HG02840 (cell line): ENCODE data around the gene PDE4B.
"Not testable (repeated sequence)": the region's sequence is repeated elsewhere in the genome, so short reads cannot be mapped to it uniquely, and the experiment has no call there.

Source experiments
- ATAC-seq: cut with Tn5 transposase; IDR thresholded peaks from one replicate; pipeline ENCODE4 v1.9.1; 2021; ENCODE audit warnings: mild to moderate bottlenecking, moderate library complexity, moderate number of reproducible peaks; ENCODE audit not compliant: unreplicated experiment, low FRiP score

PDE4B gene

DNA sequence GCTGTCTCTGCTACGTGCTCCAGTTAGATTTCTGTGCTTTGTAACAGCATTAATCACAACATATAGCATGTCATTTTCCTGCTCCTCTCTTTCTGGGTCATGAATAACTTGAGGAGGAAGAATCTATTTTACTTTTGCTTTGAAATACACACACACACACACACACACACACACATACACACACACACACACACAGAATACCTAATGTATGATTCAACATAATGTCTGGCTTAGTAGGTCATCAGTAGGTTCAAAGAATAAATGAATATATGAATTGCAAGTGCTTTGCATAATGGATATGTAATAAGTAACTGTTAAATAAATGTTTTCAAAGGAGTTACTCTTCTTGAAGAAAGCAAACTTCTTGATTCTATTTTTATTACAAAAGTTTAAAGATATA lies 249.0 kb downstream of the PDE4B start:
- ATAC-seq = no peak

DNA sequence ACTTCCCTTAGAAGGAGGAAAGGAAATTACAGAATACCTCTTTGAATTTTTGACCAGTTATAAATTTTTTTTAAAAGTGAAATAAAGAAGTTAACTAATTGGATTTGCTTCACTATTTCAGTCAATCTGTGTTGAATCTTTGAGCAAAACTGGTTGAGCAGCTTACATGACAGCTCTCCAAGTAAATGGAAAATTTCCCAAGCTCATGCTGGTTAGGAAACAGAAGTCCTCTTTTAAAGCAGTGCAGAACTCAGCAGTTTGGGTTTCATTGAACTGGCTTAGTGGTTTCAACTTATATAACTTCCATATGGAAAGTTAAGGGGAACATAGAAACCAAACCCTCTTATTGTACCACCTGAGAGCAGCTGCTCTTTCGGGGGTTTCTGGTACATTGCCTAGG lies 250.5 kb downstream of the PDE4B start:
- ATAC-seq = no peak

DNA sequence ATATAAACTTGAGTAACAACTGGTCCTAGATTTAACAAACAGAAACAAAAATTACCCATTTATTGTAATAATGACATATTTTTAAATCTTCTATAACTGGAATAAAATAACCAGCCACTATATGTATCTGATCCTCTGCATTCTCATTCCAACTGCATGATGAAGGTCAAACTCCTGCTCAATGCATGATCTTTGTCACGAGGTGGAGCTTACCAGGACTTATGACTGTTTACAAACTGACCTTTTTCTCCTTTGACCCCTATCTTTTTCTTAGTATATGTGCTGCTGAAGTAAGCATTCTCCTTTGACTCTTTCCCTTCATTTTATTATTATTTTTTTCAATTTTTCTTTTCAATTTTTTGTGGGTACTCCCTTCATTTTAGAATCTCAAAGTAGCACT lies 252.2 kb downstream of the PDE4B start:
- no peak for ATAC-seq

DNA sequence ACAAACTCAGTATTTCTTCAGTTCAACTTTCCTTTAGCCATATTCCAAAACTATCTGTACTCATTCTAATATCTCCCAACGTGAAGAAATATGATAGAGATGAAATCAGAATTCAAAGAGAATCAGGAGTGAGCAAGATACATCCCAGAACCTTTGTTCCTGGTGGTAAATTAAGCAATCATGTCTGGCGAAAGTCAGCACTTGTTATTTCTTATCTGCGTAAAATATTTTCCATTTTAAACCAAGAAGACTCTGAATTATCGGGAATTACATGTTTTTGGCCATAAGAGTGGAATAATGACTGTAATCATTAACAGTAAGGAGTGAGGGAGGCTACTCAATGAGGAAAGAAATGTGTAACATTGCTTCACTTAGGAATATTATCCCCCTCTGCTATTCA lies 253.7 kb downstream of the PDE4B start:
- ATAC-seq = no peak

DNA sequence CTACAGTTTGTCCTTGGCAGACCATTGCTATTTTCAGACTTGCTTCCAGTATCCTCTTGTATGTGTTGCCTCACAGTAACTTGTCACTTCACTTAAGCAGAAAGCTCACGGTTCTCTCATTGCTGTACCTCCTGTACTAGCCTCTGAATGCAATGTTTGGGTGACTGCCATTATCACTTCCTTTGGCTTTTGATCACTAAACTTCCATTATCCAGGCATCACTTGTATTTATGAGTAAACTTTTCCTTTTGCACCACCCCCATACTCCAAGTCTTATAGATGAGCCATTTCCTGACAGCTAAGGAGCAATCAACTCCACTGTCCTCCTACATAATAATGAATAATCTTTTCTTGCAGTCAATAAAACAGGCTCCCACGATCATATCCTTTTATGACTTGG lies 255.3 kb downstream of the PDE4B start:
- ATAC-seq = no peak

DNA sequence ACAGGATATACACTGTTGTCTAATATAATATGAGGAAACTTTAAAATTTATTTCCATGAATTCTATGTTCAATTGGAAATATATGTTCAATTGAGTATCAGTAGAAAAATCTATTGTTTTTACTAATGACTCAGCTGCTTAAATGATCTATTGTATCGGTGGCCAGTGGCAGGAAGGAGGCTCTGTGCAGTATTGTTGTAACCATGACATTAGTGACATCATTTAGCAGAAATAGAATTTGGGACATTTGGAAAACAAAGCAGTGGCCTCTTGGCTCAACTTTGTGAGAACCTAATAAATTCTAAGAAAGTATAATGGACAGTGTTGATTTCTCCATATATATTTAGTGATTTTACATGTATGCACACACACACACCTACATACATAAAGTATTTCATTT lies 257.4 kb downstream of the PDE4B start:
- ATAC-seq = no peak

DNA sequence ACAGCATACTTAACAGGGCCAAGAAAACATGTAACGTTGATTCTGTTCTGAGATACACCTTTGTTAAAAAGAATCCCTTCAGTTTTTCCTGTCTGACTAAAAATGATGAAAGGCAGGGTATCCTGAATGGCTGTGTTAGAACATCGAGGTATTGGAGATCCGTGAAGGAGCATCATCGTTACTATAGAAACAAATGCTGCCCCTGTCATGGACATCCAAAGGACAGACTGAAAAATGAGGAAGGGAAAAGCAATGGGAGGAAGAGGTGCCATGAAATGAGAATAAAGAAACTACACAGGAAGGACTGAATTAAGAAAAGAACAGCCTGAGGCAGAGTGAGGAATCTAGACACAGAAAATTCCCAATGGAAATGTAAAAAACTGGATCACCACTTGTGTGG lies 257.9 kb downstream of the PDE4B start:
- ATAC-seq = no peak

DNA sequence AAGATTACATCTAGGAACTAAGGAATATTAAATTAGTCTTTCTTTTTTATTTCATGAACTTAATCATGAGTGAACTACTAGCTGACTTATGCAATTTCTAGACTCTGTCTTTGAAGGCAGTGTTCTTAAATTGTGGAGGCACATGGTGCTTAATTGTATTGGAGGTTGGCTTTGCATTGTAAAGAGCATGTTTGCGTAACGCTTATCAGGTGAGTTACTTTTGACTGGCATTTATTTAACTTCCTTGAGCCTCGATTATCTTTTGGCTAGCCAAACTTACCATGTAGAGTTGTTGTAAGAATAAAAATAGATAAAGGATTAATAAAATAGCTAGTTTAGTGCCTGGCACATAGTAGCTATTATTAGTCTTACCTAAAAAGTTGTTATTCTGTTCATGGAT lies 262.4 kb downstream of the PDE4B start:
- ATAC-seq = no peak

DNA sequence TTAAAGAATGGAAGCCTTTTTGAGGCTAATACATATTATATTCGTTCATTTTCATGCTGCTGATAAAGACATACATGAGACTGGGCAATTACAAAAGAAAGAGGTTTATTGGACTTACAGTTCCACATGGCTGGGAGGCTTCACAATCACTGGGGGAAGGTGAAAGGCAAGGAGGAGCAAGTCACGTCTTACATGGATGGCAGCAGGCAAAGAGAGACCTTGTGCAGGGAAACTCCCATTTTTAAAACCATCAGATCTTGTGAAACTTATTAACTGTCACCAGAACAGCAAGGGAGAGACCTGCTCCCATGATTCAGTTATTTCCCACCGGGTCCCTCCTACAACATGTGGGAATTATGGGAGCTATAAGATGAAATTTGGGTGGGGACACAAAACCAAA lies 264.8 kb downstream of the PDE4B start:
- not testable (repeated sequence) for ATAC-seq

DNA sequence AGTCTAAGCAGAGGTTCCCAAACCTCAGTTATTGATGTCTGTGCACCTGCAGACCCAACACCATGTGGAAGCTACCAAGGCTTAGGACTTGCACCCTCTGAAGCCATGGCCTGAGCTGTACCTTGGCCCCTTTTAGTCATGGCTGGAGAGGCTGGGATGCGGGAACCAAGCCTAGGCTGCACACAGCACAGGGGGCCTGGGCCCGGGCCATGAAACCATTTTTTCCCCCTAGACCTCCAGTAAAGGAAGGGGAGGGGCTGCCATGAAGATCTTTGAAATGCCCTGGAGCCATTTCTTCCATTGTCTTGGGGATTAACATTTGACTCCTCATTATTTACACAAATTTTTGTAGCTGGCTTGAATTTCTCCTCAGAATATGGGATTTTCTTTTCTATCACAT lies 265.9 kb downstream of the PDE4B start:
- ATAC-seq = no peak

DNA sequence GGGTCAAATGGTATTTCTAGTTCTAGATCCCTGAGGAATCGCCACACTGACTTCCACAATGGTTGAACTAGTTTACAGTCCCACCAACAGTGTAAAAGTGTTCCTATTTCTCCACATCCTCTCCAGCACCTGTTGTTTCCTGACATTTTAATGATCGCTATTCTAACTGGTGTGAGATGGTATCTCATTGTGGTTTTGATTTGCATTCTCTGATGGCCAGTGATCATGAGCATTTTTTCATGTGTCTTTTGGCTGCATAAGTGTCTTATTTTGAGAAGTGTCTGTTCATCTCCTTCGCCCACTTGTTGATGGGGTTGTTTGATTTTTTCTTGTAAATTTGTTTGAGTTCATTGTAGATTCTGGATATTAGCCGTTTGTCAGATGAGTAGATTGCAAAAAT lies 274.5 kb downstream of the PDE4B start:
- ATAC-seq = not testable (repeated sequence)

DNA sequence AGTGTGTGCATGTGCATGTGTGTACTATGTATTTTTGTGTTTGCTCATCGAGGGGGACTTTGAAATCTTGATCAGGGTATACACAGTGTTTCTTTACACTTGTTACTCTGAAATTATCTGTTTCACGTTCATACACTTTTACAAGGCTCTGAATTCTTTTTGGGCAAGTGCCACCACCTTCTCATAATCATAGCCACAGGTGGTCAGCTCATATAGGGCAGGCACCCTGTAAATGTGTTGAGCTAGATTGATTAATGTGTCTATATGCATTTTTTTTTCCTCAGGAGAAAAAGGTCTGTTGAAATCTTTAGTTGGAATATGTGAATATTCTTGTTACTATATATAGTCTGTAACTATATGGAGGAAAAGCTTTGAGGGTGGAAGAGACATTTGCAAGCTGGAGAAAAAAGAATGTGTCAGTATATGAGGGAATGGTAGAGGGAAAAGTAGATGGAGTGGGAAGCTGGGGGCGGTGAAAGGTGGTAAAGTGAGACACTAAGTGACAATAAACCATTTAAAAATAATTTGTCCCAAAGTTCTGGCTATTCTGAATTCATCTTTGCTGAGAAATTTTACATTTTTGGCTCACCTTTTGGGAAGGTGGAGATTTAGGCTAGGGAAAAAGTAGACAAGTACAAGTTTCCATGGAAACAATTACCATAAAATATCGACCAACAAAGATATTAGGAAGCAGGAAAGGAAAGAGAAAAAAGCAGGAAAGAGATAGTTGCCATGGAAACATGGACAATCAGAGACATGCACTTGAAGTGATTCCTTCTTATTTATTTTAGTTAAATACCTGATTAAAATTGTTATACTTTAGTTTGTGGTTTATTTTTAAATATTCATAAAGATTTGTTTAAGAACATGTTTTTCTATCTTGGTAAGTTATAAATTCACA lies 277.5 kb downstream of the PDE4B start:
- no peak for ATAC-seq

DNA sequence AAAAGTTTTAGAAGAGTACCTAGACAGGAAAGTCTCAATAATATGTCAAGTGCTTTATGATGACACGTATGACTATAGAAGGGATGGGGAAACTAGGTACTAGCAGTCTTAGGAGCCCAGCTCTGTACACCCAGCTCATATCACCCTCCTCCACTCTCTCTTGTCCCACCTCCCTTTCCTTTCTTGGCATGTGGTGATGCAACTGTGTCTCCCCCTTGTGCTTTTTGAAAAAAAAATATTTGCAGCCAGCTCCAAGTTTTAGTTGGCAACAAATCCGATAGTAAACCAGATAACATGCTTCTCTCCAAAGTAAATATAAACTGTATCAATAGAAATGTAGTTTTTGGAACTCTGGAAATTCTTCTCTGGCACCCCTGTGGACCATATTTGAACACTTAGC lies 280.7 kb downstream of the PDE4B start:
- ATAC-seq = no peak

DNA sequence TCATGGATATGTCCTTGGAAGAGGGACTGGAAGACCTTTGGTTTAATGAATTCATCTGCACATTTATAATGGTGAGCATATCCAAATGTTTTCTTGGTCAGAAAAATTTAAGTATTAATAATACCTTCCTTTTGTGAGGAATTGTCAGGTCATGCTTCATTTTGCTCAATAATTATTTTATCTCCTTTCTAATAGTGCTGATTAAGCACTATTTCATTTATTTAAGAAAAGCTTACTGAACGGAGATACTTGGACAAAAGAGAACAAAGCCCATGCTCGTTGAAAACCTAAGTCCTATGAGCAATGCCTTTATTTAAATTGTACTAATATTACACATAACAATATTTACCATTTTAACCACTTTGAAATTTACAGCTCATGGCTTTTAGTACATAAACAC lies 281.5 kb downstream of the PDE4B start:
- no peak for ATAC-seq

DNA sequence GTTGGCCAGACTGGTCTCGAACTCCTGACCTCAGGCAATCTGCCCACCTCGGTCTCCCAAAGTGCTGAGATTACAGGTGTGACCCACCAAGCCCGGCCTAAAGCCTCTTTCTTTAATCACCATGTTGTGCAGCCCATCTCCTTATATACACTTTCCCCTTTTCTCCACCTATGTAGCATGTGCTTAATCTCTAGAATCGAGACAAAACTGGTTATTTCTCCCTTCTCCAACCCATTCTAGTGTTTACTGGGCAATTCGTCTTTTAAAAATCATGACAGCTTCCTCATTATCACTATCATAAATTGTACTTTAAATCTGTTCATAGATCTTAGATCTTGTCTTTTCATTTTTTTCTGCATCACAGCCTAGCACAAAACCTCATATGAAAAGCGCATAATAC lies 285.7 kb downstream of the PDE4B start:
- no peak for ATAC-seq

DNA sequence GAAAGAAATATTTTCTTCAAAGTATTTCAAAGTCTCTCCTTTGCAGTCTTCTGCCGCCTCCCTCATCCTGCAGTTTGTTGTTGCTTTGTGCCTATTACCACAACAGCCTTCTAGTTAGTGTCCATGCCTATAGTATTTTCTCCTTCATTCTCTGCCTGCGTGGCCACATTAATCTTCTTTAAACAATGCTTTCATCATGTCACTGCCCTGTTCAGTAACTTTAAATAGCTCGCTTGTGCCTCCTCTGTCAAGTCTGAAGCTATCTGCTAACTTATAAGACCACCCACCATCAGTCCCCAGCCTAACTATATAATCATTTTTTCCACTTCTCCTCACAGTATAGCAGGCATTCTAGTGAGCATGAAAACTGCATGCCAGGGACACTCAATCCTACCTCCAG lies 290.3 kb downstream of the PDE4B start:
- no peak for ATAC-seq

DNA sequence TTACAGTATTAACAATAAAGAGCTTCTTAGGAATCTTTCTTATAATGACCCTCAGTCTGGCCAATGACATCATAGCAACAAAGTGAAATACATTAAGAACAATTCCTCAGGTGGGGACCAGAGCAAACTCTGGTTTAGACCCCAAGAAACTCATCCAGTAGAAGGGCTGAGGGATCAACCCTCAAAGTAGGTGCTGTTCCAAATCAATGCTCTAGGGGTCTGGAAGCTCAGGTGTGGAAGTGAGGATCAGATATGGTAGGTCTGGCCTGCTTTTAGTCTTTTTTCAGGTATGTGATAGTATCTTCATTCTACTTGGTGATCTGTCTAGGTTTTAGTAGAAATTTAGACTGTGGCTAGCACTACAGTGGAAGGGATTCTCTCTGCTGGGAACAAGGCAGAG lies 291.7 kb downstream of the PDE4B start:
- no peak for ATAC-seq

DNA sequence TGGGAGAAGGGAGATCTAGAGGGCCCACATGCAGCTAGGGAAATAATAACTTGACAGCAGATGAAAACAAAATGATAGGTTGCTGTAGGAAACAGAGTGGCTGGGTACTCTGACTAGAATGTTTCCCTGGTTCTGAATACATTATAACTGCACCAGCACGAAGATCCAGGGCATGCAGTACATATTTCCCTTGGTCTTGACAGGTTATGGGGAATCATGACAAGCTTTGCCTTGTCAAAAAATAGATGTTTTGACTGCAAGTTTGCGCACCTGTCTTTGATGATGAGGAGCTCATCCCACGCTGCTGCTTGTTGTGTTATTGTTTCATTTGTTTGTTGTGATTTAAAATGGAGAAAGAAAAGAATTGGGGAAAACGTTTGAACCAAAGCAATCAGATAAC lies 292.9 kb downstream of the PDE4B start:
- ATAC-seq = no peak

DNA sequence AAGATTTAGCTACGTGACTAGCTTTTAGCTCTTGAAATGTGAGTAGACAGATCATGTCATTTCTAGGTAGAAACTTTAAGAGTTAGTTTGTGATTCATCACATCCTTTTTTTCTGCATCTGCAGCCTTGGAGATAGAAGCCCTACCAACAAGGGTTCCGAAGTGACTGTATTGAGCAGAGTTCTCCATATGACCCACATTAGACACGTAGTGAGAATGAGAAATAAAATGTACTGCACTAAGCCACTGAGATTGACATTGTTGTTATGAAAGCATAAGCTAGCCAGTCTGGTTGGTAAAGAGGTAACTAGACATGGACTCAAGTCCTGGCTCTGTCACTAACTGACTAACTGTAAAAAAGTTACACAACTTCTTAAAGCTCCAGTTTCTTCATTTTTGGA lies 296.1 kb downstream of the PDE4B start:
- no peak for ATAC-seq

DNA sequence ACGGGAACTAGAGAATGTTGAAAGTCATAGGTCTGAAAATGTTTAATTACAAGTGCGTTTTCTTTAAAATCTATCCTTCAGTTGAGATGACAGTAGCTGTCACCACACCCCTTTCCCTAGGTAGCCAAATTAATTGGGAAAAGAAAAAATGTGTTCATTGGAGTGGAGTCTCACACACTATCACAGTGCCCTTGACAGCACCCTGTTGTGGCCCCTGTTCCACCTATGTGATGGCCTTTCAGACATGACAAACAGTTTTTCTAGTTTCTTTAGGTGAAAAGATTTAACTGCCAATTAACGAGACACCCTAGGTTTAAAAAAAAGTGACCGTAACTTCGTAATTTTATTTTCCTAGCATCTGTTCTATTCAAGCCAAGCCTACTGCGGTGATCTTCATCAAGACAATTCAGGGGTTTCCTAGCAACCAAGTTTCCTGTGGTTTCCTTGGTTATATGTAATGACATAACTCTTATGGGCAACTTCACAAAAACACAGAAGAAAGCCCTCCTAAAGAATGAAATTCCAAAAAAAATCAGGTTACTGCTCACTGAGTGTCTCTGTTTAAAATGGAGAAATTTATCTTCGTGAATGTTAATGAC lies 298.3 kb downstream of the PDE4B start:
- ATAC-seq = no peak

DNA sequence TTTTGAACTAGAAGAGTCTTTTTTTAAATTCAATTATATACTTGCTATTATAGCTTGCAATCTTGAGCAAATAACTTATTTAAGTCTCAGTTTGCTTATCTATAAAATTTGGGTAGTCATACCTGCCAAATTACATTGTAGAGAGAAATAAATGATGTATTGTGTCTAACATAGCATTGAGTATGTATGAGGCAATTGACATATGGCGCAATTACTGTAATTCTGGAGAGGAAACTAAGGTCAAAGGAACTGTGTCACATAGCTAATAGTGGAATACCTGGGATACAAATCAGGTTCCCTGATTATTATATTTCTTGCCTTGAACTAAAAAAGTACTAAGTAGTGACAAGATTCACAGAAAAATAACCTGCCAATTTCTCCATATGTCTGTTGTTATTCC lies 302.5 kb downstream of the PDE4B start:
- ATAC-seq = no peak

DNA sequence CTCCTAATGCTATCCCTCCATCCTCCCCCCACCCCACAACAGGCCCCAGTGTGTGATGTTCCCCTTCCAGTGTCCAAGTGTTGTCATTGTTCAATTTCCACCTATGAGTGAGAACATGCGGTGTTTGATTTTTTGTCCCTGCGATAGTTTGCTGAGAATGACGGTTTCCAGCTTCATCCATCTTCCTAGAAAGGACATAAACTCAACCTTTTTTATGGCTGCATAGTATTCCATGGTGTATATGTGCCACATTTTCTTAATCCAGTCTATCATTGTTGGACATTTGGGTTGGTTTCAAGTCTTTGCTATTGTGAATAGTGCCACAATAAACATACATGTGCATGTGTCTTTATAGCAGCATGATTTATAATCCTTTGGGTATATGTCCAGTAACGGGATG lies 308.3 kb downstream of the PDE4B start:
- ATAC-seq = not testable (repeated sequence)
